NCI-H187 treated with DMSO at 0.1 percent for 48 hours (cell line): ENCODE results near the gene ISOC2.
"Not testable (repeated sequence)": the region's sequence is repeated elsewhere in the genome, so short reads cannot be mapped to it uniquely, and the experiment has no call there.

Source experiments
- DNase-seq: peaks from one replicate; lab custom pipeline; 2025; lab: John Stamatoyannopoulos, UW

Gene ISOC2

DNA sequence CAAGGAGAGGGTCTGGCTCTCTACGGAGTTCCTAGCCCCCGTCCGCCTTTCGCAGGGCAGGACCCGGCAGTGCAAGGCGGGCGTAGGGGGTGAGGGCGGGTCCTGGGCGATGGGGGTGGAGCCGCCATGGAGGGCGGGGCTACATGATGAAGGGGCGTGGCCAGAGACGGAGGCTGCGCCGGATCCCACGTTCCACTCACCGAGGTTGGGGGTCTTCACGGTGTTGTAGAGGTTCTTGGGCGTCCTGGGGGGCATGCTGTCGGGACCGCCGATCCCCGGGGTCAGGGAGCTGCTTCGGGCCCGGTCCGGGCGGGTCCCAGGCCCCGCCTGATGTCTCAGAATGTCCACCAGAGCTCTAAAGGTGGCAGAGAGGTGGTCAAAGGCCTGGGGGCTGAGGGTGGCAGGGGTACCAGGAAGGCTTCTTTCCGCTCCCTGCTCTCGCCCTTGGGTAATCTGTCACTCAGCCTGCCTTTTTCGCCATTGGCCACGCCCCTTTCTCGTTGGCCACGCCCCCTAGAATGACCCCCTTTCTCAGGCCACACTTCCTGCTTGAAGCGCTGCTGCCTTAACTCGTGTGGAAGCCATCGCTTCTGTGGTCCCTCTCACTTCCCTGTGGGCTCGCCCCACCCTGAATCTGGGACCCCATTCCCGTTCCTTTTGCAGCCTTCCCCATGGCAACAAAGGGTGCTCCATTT lies 20.9 kb downstream of the ISOC2 start:
- DNase-seq: no peak

DNA sequence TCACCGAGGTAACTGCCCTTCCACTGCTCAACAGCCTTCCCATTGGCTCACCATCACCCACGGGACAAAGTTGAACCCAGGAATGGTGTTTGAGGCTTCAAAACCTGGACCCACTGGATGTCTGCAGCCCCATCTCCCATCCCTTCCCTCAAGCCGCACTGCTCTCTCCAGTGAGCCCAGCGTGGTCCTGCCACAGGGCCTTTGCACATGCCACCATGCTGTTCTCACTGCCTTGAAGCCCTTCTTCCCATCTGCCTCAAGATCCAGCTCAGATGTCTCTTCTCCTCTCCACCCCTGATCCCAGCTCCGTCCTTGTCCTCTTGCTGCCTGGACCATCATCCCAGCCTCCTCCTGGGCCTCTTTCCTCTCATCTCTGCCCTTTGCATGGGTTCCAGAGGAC lies 22.4 kb downstream of the ISOC2 start:
- DNase-seq: no peak

DNA sequence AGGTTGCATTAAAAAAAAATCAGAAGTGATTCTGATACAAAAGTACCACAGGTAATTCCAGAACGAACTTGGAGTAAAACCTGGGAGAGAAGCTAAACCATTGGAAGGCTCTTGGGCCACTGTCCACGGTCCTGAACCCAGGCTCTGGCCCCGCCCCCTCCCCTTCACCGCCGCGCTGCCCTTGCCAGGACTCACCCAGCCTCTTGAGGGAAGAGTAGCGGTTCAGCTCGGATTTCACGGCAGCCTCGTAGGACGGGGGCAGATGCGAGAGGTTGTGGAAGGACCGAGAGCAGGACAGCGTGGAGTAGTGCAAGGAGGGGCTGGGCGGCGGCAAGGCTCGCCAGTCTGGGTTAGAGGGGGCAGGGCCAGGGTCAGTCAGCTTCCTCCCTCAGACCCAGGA lies 24.0 kb downstream of the ISOC2 start:
- DNase-seq: no peak

DNA sequence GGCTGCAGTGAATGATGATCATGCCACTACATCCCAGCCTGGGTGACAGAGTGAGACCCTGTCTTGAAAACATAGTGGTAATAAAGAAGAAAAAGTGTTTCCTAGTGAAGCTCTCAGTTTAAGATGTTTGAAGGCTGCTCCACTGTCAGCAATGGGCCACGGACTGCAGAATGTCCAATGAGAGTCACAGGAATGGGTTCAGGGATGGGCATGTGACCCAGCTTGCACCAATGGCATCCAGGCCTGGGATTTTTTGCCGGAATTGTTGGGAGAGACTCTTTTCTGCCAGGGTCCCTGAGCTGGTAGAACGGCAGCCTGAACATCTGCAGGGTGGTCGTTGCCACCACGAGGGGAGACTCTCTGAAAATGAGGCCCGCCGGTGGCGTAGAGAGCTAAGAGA lies 24.6 kb downstream of the ISOC2 start:
- DNase-seq: no peak

DNA sequence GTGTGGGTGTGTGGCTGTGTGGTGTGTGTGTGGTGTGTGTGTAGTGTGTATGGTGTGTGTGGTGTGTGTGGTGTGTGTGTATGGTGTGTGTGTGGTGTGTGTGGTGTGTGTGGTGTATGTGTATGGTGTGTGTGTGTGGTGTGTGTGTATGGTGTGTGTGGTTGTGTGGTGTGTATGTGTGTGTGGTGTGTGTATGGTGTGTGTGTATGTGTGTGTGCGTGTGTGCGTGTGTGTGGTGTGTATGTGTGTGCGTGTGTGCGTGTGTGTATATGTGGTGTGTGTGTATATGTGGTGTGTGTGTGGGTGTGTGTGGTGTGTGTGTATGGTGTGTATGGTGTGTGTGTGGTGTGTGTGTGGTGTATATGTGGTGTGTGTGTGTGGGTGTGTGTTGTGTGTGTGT lies 26.4 kb downstream of the ISOC2 start:
- DNase-seq: no peak

DNA sequence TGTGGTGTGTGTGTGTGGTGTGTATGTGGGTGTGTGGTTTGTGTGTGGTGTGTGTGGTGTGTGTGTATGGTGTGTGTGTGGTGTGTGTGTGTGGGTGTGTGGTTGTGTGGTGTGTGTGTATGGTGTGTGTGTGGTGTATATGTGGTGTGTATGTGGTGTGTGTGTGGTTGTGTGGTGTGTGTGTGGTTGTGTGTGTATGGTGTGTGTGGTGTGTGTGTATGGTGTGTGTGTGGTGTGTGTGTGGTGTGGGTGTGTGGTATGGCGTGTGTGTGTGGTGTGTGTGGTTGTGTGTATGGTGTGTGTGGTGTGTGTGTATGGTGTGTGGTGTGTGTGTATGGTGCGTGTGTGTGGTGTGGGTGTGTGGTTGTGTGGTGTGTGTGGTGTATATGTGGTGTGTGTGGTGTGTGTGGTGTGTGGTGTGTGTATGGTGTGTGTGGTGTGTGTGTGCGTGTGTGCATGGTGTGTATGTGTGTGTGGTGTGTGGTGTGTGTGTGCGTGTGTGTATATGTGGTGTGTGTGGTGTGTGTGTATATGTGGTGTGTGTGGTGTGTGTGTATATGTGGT lies 27.0 kb downstream of the ISOC2 start:
- DNase-seq: no peak

DNA sequence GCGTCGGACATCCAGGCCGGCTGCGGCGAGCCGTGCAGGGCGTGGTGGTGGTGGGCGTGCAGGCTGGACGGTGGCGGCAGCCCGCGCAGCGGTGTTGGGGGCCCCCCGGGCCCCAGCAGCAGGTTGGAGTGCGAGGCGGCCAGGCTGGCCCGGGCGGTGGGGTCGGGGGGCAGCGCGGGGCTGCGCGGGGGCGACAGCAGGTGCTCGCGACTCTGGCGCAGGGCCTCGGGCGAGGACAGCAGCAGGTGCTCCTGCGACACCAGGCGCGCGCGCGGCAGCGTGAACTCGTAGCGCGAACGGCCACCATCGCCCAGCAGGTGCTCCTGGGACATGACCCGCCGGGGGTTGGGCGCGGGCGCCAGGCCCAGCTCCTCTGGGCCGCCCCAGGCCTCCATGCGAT lies 28.1 kb downstream of the ISOC2 start:
- no peak for DNase-seq

DNA sequence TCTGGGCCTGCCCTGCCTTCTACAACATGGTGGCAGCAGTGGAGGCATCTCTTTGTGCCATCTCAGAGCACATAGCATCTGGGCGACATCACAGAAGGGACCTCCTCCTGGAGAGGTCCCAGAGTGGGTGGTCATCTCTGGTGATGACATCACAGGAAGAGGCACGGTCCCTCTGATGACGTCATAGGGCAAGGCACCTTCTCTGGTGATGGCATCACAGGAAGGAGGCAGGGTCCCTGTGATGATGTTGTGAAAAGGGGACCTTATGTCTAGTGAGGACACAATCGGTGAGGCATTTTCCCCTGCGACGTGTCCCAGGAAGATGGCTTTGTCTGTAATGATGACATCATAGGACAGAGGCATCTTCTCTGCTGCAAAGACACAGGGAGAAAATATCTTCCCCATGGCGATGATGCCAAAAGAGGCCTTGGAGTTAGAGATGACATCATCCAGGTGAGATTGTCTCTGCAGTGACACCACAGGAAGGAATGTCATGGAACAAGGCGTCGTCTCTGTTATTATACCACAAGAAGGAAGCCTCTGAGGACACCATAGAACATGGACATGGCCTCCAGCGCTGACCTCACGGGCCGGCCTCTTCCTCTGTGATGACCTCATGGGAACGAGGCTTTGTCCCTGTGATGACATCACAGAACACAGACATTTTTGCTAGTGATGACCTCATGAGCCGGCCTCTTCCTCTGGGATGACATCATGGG lies 29.0 kb downstream of the ISOC2 start:
- no peak for DNase-seq

DNA sequence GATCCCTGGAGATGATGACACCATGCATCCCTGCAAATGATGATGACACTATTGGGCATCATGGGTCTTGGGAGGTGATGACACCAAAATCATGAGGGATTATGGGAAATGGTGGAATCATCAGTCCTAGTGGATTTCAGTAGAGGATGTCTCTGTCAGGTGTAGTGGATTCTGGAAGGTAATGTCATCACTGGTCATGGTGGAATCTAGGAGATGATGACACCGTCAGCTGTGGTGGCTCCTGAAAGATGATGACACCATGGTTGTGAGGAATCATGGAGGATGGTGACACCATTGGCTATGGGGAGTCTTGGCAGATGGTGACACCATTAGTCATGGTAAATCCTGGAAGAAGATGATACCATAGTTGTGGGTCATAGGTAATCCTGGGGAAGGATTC lies 30.3 kb downstream of the ISOC2 start:
- no peak for DNase-seq

DNA sequence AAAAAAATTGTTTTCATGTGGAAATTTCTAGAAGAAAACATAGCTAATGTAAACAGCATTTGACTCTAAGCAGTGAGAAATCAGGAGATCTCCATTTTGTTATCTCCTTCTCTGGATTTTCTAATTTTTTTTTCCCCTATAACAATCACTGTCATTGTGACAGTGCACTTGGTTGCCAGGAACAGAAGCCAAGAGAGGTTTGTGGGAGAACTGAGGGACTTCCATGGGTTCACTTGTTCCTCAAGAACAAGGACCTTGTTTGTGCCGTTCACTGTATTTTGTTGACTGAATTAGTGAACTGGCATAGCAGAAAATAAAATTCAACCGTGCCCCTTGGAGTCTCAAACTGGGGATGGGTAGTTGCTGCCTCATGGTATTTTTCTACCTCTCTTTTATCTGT lies 35.4 kb downstream of the ISOC2 start:
- DNase-seq: no peak

DNA sequence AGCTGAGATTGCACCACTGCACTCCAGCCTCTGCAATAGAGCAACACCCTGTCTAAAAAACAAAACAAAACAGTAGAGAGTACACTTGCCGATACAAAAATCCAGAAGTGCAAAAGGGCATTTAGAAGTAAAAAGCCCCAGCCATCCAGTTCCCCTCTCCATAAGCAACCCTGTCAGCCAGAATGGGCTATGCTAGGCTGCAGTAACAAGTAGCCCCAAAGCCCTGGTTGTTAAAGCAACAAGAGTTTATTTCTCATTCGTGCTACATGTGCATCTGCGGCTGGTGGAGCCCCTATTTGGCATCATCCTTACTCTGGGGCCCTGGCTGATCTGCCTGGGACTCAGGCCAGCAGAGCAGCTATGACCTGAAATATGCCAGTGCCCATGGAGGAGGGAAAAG lies 36.9 kb downstream of the ISOC2 start:
- DNase-seq: no peak

DNA sequence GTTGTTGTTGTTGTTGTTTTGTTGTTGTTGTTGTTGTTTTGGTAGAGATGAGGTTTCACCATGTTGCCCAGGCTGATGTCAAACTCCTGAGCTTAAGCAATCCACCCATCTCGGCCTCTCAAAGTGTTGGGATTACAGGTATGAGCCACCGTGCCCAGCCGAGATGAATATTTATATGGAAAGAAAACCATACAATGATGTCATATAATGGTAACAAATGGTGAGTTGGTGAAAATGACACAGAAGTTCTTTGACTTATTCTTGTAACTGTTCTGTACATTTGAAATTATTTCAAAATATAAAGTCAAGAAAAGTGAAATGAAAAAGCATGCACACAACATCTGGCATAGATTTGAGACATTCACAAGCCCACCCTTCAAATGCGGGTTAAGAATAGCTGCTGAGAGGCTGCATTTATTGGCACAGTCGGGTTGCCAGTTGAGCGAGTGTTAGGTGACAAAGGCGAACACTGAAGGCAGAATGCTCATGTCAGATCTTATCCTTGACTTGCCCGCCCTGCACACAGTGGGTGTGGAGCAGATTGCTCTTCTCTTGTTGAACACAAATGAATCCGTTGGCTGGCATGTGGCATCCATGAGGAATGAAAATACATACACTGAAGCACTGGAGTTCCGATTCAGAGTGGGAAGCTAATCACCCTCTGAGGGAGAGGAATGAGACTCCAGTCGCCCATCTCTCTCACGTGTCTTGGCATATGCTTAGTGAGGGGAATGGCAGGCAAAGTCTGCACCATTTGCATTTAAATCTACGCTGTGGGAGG lies 38.0 kb downstream of the ISOC2 start:
- DNase-seq: no peak

DNA sequence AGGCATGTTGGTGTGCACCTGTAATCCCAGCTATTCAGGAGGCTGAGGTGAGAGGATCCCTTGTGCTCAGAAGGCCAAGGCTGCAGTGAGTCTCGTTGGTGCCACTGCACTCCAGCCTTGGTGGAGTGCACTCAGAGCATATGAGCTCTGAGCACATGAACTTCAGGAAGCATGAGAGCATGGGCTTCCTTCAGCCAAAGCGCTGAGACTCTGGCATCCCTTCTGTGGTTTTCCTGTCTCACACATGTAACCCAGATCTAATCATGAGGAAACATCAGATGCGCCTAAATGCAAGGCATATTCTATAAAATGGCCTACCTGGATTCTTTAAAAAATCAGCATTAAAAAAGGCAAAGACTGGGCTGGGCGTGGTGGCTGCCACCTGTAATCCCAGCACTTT lies 40.2 kb downstream of the ISOC2 start:
- DNase-seq: not testable (repeated sequence)

DNA sequence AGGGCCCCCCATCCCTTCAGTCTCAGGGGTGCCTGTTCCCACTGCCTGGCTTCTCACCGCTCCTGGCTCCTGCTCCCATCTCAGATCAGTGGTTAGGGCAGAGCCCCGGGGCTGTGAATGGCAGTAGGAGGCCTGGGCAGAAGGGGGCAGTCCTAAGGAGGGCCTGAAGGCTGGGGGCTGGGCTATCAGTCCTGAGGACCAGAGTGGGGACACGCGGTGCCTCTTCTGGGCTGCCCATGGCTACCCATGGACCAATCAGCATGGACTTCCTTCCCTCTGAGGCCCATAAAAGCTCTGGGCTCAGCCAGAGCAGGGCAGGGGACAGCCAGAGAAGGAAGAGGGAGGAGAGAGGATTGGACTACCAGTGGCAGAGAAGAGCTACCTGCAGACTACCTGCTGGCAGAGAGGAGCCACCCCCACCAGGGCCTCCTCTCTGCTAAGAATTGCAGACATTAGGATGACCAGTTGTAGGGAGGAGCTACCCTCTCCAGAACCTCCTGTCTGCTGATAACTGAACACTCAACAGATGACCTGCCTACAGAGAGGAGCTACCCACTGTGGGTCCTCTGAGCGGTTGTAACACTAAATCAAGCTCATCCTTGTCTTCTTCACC lies 41.7 kb downstream of the ISOC2 start:
- DNase-seq: no peak

DNA sequence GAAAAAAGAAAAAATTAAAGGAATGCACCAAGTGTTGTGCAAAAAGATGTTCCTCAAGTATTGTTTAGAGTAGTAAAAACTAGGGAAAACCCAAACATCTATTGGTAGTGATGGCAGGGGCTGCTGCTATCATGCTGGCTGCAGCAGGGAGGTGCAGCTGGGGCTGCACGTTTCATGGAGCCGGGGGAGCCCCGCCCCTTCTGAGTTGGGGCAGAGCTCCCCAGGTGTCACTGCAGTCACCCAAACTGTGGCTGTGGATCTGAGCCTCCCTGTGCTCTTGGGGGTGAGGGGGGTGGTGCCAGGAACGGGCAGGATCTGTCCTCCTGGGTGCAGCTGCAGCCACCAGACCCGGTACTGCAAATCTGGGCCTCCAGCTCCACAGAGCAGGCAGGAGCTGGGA lies 42.3 kb downstream of the ISOC2 start:
- DNase-seq: no peak

DNA sequence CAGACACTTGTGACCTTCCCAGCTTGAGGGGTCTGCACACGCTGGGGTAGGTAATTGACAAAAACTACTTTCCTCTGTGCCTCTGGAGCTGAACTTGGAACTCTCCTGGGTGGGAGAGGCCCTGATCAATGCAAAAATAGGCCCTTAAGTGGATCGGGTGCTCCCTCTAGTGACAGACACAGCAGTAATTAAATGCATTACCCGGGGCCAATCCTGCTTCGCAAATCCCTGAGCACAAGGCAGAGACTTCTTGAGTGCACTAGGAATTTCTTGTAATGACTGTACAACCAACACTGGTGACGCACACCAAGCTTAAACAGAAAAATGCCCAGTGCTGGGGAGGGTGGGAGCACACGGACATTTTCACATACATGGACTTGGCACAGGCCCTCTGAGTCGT lies 43.3 kb downstream of the ISOC2 start:
- DNase-seq: no peak

DNA sequence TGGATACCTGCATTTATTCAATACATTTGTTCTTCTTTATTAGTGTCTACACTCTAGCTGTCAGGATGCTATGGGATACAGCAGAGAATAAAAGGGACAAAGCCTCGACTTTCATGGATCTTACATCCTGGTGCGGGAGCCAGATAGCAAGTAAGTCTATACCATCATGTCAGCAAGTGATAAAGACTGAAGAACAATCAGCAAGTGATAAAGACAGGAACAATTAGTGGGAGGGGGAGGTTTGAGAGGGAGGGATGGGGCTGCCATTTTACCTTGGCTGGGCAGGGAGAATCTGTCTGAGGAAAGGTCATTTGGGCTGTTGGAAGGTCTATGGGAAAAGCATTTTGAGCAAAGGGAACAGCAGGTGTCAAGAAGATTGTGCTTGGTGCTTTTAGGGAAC lies 51.3 kb downstream of the ISOC2 start:
- no peak for DNase-seq

DNA sequence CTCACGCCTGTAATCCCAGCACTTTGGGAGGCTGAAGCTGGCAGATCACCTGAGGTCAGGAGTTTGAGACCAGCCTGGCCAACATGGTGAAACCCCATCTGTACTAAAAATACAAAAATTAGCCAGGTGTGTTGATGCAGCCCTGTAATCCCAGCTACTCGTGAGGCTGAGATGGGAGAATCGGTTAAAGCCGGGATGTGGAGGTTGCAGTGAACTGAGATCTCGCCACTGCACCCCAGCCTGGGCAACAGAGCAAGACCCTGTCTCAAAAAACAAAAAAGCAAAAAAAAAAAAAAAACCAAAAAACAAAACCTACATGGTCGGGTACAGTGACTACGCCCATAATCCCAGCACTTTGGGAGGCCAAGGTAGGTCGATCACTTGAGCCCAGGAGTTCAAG lies 52.3 kb downstream of the ISOC2 start:
- not testable (repeated sequence) for DNase-seq

DNA sequence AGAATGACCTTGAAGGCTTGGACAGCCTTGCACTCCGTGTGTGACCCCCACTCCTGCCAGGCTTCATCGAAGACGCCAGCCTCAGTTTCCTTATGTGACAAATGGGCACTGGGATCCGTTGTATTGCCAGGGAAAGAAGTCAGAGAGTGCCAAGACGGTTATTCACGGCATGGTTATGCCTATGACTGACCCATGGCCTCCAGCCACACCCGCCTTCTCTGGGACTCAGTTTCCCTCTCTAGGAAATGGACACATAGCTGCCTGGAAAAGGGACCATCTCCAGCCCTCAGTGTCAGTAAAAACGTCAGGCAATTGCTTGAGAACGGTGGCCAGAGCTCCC lies 52.9 kb downstream of the ISOC2 start:
- no peak for DNase-seq

DNA sequence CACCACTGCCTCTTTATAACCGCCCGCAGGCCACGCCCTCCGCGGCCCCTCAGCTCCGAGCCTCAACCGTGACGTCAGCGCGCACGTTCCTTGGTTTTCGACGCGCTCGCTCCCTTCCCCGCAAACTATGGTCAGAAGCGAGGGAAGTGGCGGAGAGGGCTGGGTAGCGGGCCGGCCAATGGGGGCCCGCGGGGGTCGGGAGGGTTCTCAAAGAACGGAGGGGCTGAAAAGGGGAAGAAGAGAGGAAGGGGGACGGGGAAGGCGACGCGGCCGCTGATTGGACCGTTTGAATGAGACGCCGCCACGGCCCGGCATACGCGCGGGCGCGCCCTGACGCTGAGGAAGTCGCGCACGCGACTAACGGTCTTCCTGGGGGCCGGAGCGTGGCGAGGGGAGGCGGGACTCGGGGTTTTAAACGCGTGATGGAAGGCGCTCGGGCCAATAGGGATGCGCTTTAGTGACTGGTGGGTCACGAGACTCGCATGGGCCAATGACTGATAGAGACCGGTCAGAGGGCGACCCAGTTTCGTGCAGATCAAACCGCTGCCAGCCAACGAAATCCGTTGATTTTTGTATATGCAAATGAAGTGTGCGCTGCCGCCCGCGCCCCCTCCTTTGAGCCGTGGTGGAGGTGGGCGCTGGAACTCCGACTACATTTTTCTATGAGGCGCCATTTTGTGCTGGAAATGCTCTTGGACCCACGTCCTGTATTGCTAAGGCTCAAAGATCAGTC lies 53.5 kb downstream of the ISOC2 start:
- peak; percentile 97 for DNase-seq

DNA sequence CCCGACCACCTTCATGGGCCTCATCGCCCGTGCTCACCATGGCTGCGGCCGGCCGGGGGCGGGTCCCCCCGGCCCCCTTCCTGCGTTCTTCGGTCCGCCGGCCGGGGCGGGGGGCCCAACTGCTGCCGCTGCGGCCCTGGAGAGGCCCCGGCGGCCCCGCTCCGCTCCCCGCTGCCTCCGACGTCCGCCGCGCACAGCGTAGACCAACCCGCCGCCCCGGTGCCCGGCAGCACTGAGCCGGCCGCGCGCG lies 54.0 kb downstream of the ISOC2 start, which contains the start of gene UBE2S:
Gene UBE2S, minus strand, starts transcription at position 239 of the 250 bp plus-strand sequence. Its CDS starts 199 bp downstream, at position 40.
- DNase-seq: not testable (repeated sequence)
